ENCODE data around the gene JARID2. TPM values are rescaled to one million over a fixed set of nuclear protein-coding genes. Genes with fewer than 3 reads are reported as not detected.

Gene JARID2
- total RNA-seq, 3 donors from 2014 or later: 10.5 to 13.9 (median 11.5) TPM

DNA sequence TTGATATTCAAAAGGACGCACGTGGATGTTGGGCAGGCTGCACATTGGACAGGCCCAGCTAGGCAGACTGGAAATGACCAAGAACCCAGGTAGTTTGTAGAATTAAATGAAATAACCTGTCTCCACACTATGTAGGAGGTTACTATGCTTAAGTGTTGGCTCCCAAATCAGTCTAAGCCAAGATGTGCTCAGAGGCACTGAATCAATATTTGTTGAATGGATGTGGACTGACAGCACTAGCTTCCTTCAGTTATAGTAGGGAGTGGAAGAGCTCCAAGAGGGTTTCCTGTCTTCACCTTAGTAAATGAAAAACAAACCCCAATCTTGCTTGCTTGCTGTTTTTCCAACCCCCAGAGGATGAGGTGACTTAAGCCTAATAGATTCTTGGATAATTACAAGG lies 180.5 kb downstream of the JARID2 start:
- no peak overlapping the region for H3K4me3 ChIP-seq
- TF ChIP-seq POLR2A (IDR thresholded peaks at IDR 0.05) (no peak), POLR2AphosphoS5 (IDR thresholded peaks at IDR 0.05) (no peak)
- TF ChIP-seq, protein P1, sequence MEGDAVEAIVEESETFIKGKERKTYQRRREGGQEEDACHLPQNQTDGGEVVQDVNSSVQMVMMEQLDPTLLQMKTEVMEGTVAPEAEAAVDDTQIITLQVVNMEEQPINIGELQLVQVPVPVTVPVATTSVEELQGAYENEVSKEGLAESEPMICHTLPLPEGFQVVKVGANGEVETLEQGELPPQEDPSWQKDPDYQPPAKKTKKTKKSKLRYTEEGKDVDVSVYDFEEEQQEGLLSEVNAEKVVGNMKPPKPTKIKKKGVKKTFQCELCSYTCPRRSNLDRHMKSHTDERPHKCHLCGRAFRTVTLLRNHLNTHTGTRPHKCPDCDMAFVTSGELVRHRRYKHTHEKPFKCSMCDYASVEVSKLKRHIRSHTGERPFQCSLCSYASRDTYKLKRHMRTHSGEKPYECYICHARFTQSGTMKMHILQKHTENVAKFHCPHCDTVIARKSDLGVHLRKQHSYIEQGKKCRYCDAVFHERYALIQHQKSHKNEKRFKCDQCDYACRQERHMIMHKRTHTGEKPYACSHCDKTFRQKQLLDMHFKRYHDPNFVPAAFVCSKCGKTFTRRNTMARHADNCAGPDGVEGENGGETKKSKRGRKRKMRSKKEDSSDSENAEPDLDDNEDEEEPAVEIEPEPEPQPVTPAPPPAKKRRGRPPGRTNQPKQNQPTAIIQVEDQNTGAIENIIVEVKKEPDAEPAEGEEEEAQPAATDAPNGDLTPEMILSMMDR (IDR thresholded peaks at IDR 0.05): no peak

GRCh38 chr6:15426901-15427300 lies 181.0 kb downstream of the JARID2 start:
- Histone ChIP-seq H3K27ac (peak overlapping the region in 1 of 2 donors; percentile 17), H3K9me3 (no peaks in the 10 kb centered on the region), H3K4me1 (no peaks in the 10 kb centered on the region), H3K27me3 (no peaks in the 10 kb centered on the region), H3K4me3 (no peak overlapping the region), H3K36me3 (no peaks in the 10 kb centered on the region)
- intact Hi-C loops (cut with DNase I; ENCODE audit: low total_unique reads): no loop called here
- TF ChIP-seq POLR2AphosphoS5 (IDR thresholded peaks at IDR 0.05) (no peak), POLR2A (IDR thresholded peaks at IDR 0.05) (no peak)
- TF ChIP-seq, protein P1 (IDR thresholded peaks at IDR 0.05): no peak
- DNase-seq (ENCODE audit: low spot score in 2 of 2): no peak

More for the DNA sequence above, 180.5 kb downstream of the JARID2 start:
- Histone ChIP-seq H3K4me1 (no peaks in the 10 kb centered on the region), H3K27ac (no peak overlapping the region), H3K9me3 (no peaks in the 10 kb centered on the region), H3K27me3 (no peaks in the 10 kb centered on the region), H3K36me3 (no peaks in the 10 kb centered on the region)
- no peak for DNase-seq (ENCODE audit: low spot score in 2 of 2)
- intact Hi-C loops (cut with DNase I; ENCODE audit: low total_unique reads): no loop called here

DNA sequence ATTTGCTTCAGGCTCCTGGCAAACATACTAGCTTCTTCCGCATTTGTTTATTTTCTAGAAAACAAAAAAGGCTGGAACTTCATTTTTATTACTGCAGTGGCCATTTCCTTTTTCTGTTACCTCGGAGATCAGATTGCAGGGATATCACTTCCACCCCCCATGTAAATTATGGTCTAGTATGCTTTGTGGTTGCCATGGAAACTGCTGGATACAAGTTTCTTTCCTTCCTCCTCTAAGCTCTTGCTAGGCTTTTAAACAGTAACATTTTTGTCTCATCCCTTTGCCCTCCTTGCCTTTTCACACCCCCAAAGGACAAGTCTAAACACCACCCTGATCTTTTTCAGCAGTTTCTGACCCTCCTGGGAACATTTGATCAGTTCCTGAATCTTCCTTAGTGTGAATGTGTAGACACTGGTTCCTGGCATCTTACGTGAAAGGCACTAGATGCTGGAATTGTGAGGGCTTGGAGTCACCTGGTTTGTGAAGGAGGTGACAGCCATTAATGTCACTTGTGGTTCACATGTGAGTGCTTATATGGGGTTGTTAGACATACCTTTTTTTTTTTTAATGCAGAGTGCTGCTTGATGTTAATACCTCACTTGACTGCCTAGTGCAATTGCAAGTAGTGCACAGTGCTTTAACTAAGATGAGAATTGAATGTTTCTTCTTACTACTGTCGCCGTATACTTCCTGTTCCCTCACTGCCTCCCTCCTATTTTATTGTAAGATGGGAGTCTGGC lies 181.6 kb downstream of the JARID2 start:
- Histone ChIP-seq H3K36me3 (no peaks in the 10 kb centered on the region), H3K27me3 (no peaks in the 10 kb centered on the region), H3K4me3 (no peak overlapping the region), H3K27ac (peak overlapping the region in 1 of 2 donors; percentile 17), H3K4me1 (no peaks in the 10 kb centered on the region), H3K9me3 (no peaks in the 10 kb centered on the region)
- no peak for DNase-seq (ENCODE audit: low spot score in 2 of 2)
- TF ChIP-seq POLR2AphosphoS5 (IDR thresholded peaks at IDR 0.05) (no peak), POLR2A (IDR thresholded peaks at IDR 0.05) (no peak)
- TF ChIP-seq, protein P1 (IDR thresholded peaks at IDR 0.05): no peak
- intact Hi-C loops (cut with DNase I; ENCODE audit: low total_unique reads): no loop called here

- Histone ChIP-seq H3K27me3 (no peaks in the 10 kb centered on the region), H3K4me1 (peaks cover 0 to 9% of the 10 kb centered on the region in 2 donors), H3K9me3 (no peaks in the 10 kb centered on the region), H3K36me3 (no peaks in the 10 kb centered on the region), H3K4me3 (no peak overlapping the region), H3K27ac (no peak overlapping the region)
- no peak for DNase-seq (ENCODE audit: low spot score in 2 of 2)
- intact Hi-C loops (cut with DNase I; ENCODE audit: low total_unique reads): no loop called here
- TF ChIP-seq POLR2AphosphoS5 (IDR thresholded peaks at IDR 0.05) (no peak), POLR2A (IDR thresholded peaks at IDR 0.05) (no peak)
- TF ChIP-seq, protein P1 (IDR thresholded peaks at IDR 0.05): no peak
These were observed 183.6 kb downstream of the JARID2 start for GRCh38 chr6:15429141-15430110.

Data from breast epithelium (tissue), 4 donors.